ENCODE results near the gene ARHGEF1.

GRCh38 chr19:41863209-41863931, 19.6 kb upstream of the ARHGEF1 start:
- TF ChIP-seq CTCF (IDR thresholded peaks at IDR 0.05) (no peak), POLR2A (IDR thresholded peaks at IDR 0.05) (no peak)

Data from body of pancreas (tissue), 4 donors.